Stimulated activated CD8-positive, alpha-beta memory T cell treated with anti-CD3 and anti-CD28 coated beads, Interleukin-12 subunit alpha, Interleukin-12 subunit beta, amount 100 ng/mL, for 1 hour (primary cell): ENCODE results near the gene GPC1.

Source experiments
- DNase-seq: peaks from one replicate; pipeline ENCODE4 v3.0.0-alpha.2; 2020; ENCODE audit warnings: low read depth

GPC1 gene

DNA sequence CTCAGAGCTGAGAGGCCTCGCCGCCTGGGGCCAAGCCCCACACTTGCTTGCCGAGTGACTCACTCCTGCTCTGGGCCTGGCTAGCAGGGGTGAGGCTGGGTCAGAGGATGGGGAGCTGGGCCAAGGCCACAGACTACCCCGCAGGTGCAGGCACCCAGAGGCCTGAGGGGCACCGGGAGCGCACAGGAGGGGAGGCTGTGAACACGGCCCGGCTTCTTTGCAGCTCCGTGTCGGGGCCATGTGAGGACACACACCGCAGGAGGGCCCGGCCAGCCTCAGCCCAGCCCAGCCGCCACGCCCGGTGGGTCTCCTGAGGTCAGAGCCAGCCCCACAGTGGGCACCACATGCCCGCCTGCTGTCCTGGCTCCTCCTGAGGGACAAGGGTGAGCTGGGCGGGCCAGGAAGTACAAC is 8.4 kb downstream of the GPC1 start:
- DNase-seq: no peak

- no peak for DNase-seq
Measured at GRCh38 chr2:240444464-240444863, 9.0 kb downstream of the GPC1 start.

GRCh38 chr2:240445961-240446663 is 10.6 kb downstream of the GPC1 start:
- no peak for DNase-seq

DNA sequence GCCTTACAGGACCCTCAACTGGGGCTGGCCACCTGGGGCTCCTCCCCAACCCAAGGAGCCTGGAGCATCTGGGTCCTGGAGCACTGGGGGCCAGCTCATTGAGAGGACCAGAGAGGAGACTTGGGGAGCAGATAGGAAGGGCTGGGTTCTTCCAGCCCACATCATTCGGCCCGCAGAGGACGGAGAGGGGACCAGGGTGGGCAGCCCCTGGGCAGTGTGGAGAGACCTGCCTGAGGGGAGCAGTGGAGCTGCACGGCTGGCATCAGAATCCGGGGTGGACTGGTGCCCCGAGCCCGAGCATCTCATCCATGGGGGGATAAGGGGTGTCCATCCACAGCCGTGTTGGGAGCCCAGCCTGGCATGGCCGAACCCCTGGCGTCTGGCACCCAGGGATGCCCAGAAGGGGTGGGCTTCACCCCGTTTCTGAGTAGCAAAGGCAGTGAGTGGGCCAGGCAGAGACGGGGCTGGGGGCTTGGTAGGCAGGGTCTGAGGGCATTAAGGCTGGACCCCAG is 11.3 kb downstream of the GPC1 start:
- no peak for DNase-seq

DNA sequence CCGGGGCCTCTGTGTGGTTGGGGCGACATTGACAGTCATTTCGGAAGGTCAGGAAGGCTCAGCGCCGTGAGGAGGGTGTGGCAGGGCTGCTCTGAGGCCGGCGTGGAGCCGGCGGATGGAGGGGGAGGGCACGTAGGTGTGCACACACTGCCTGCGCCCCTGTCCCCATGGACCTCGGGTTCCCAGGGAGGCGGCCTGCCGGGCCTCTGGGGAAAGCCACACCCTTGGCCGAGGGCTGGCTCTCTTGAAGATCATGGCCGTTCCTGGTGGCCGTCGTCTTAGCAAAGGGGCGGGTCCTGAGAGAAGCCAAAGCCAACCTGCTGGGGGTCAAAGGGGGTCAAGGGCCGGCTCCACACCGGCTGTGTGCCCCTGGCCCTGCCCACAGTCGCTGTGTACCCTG is 11.9 kb downstream of the GPC1 start:
- DNase-seq: no peak

- no peak for DNase-seq
Measured at GRCh38 chr2:240447934-240448333, 12.5 kb downstream of the GPC1 start.

DNA sequence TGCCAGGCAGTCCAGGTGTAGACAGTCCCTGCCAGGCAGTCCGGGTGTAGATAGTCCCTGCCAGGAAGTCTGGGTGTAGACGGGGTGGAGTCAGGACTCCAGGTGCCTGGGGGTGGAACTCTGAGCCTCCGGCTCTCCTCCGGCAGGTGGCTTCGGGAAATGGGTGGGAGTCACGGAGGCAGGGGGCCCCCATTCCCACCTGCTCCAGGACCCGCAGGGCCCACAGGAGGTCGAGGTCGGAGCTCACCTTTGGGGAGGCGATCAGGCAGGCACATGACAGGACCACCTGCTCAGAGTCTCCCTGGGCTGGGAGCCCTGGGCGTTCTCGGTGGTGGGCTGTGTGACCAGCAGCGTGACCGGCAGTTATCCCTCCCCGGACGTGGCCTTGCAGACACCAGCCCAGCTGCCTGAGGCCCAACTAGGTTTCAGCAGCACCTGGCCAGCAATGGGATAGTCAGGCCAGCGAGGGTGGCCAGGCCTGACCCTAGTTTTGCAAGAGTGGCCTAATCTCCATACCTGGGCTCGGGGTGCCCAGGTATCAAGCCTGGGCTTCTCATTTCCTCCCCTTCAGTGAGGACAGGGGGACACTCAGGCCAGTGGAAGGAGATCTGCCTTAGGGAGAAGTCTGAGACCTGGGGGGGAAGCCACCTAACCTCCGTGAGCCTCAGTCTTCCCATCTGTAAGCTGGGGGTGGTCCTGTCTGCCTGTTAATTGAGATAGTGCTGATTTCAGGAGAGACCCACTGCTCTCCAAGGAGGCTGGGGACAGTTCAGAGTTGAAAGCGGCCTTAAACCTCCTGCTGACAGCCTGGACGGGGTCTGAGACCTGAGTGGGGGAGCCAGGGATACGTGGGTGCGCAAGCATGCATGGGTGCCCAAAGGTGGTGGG is 13.2 kb downstream of the GPC1 start:
- DNase-seq: no peak

GRCh38 chr2:240449764-240450531 is 14.5 kb downstream of the GPC1 start:
- no peak for DNase-seq

- DNase-seq: no peak
Measured at GRCh38 chr2:240450532-240451107, 15.2 kb downstream of the GPC1 start.

DNA sequence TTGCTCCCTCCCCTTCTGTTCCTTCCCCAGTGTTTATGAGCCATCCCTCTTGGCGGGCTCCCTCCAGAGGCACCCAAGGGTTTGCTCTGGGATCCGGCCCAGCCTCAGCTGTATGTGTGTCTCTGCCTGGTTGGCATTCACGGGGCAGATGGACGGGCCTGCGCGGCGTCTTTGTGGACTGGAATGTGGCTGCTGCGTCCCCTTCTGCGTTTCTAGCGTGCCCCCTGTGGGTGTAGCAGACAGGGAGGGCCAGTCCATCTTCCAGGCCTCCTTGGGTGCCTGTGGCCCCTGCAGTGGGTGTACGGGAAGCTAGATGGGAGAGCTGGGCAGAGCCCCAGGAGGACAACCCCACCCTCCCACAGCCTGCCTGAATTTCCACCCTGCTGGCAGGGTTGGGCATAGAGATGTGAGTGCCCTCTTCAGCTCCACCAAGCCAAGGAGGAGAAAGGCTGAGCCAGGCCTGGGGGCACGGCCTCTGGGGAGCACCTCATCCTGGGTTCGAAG is 15.7 kb downstream of the GPC1 start:
- DNase-seq: no peak

DNA sequence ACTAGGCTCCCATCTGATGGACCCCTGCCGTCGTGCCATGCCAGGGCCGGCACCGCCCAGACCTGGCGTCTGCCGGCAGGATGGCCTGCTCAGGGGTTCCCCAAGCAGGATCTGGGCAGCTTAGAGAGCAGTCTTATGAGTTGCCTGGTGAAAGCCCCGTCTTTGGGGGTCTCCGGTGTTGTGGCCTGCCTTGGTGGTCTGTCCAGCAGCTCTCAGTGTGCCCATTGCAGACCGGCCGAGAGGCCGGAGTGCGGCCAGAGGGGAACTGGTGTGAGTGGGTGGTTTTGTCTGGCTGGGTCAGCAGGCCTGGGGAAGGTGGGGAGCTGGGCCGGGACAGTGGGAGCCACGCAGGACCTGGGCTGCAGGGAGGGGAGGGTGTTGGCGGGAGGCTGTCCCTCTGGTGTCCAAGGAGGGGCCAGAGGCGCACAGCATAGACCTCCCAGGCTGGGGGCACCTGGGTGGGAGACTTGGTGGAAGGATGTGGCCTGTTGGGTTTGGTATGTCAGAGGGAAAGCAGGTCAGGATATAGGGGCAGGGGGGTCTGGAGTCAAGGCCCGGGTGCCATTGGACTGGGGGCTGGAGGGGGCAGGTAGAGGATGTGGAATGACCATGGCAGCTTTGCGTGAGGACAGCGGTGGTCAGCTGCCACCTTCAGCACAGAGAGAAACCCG is 16.5 kb downstream of the GPC1 start:
- no peak for DNase-seq

DNA sequence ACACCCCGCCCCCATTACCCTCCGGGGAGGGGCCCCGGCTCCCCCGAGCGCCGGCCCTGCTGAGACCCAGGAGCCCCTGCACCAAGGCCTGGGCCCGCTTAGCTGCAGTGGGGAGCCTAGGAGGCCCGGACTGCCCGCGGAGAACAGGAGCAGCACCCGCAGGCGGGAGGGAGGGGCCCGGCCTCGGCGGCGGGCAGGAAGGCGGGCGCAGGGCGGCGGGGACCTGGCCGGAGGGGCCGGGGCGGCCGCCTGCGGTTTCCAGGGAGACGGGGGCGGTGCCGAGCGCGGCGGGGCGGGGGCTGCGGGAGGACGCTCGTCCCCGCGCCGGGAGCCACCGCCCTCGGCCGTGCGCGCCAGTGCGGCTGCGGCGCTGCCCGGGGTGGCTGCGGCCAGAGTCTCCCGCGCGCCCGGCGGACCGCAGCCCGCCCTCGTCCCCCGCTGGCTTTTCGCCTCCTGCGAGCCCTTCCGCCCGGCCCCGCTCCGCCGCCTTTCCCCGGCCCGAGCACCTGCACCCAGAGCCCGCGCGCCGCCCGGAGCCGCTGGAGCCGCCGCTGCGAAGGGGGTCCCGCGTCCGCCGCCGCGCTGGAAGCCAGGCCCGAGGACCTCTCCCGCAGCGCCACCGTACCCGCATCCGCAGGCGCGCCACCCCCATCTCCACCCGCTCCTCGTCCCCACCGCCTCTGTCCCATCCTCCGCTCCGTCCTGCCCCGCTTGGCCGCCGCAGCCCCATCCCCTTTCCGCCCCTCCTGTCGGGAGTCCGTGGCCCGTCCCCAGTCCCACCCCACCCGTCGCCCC is 17.2 kb downstream of the GPC1 start:
- no peak for DNase-seq

- no peak for DNase-seq
Measured at GRCh38 chr2:240453461-240454105, 18.1 kb downstream of the GPC1 start.

DNA sequence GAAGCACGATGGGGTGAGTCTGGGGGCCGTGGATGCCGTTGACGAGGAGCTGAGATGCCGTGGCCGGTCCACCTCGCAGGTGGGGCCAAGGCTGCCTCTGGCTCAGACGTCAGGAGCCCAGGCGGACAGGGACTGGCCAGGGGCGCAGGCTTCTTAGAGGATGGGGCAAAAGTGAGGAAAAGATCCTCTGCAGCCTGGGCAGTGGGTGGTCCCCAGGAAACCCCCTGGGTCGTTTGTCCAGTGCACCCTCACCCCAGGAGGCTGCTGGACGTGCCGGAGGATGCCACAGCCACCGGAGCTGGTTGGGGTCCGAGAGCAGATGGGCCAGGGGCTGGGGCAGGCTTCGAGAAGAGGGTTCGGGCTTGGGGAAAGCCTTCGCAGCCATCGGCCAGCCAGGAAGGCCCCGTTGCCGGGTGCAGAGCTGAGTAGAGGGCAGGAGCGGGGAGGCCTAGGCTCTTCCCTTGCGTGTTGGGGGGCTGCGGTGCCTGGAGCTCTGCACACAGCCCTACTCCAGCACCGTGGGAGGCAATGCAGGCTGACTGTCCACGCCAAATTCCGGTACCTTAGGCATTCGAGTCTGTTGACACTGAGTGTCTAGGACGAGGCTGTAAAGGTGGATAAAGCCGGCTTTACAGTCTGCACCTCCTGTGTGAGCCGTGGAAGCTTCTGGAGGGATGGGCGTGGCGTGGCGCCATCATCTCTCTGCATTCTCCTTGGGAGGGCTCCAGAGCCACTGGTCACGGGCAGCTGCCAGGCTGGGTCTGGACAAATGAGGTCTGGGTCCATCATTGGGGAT is 18.8 kb downstream of the GPC1 start:
- DNase-seq: no peak

- no peak for DNase-seq
Measured at GRCh38 chr2:240455272-240455646, 19.8 kb downstream of the GPC1 start.

DNA sequence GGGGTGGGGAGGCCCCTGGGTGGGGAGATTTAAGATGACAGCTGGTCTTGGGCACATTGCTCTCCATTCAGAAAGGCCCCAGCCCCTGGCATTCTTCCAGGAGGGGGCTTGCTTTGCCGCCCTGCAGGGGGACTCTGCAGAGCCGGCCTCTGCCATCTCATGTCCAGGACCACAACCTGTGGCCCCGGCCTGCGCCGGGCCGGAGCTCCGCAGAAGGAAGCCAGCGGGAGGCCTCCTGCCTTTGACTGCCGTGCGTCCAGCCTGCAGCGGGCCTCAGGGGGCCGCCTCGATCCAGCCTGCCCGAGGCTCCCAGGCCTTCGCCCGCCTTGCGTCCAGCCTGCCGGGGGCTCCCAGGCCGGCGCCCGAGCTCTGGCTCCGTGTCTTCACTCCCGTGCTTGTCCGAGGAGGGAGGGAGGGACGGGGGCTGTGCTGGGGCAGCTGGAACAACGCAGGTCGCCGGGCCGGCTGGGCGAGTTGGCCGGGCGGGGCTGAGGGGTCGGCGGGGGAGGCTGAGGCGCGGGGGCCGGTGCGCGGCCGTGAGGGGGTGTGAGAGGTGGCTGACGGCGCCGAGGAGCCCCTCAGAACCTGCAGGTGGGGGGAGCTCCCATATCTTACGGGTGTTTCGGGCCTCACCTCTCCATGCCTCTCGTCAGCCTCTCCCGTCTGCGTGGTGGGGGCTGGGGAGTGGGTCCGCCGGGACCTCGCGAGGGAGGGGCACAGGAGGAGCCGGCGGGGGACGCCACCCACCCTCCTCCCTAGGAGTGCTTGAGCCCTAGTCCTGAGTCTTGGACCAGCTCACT is 20.4 kb downstream of the GPC1 start:
- DNase-seq: no peak

- DNase-seq: no peak
Measured at GRCh38 chr2:240456447-240457222, 21.2 kb downstream of the GPC1 start.
